Neural cell (in vitro differentiated cells): ENCODE results near the gene PCDH15.

Experiments used
- CTCF ChIP-seq: fragments of 450-650 bp; IDR thresholded peaks from 2 replicates; pipeline ENCODE4 v1.5.1; 2014; ENCODE audit warnings: antibody characterized with exemption, mild to moderate bottlenecking, moderate library complexity; ENCODE audit not compliant: poor library complexity, severe bottlenecking
- EP300 ChIP-seq: fragments of 450-650 bp; conservative IDR thresholded peaks from 2 replicates; pipeline ENCODE4 v1.6.1; 2014; ENCODE audit warnings: antibody characterized with exemption, mild to moderate bottlenecking, moderate library complexity; ENCODE audit not compliant: poor library complexity, severe bottlenecking
- EZH2 ChIP-seq: fragments of 200-600, 300-800 bp; shearing (Covaris generic), sonication (generic); IDR thresholded peaks from 2 replicates; pipeline ENCODE4 v1.6.1; 2014; ENCODE audit warnings: antibody characterized with exemption, low read length, borderline replicate concordance, mild to moderate bottlenecking; ENCODE audit not compliant: insufficient read depth, poor library complexity, severe bottlenecking
- MXI1 ChIP-seq: fragments of 450-650 bp; conservative IDR thresholded peaks from 2 replicates; pipeline ENCODE4 v1.6.1; 2014; ENCODE audit warnings: antibody characterized with exemption, mild to moderate bottlenecking; ENCODE audit not compliant: poor library complexity, severe bottlenecking
- POLR2AphosphoS5 ChIP-seq: IDR thresholded peaks from 2 replicates; pipeline ENCODE4 v1.6.1; 2012
- RAD21 ChIP-seq: fragments of 450-650 bp; conservative IDR thresholded peaks from 2 replicates; pipeline ENCODE4 v1.6.1; 2014; ENCODE audit warnings: antibody characterized with exemption, mild to moderate bottlenecking, moderate library complexity
- REST ChIP-seq: IDR thresholded peaks from 2 replicates; pipeline ENCODE4 v1.6.1; 2012; ENCODE audit warnings: borderline replicate concordance
- SMC3 ChIP-seq: fragments of 450-650 bp; conservative IDR thresholded peaks from 2 replicates; pipeline ENCODE4 v1.6.1; 2014; ENCODE audit warnings: antibody characterized with exemption, mild to moderate bottlenecking, moderate library complexity; ENCODE audit not compliant: poor library complexity
- TAF1 ChIP-seq: IDR thresholded peaks from 2 replicates; pipeline ENCODE4 v1.6.1; 2012; ENCODE audit warnings: low read depth

DNA sequence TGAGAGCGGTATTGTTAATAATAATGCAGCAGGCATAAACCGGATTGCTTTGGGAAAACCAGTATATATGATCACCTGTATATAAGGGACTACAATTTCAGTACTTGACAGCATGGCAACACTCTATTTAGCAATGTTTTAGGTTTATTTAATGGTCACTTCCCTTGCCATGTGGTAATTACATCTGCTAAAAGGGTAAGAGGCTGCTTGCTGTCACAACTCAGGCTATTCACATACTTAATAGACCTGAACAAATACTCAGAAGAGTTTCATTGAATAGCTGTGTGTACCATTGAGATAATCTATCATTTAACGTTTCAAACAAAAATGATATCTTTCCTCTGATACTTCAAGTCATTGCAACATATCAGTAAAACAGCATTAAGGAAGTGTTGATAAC lies 90.1 kb downstream of the PCDH15 start:
- TF ChIP-seq EZH2 (no peak), CTCF (no peak), TAF1 (no peak), SMC3 (no peak), POLR2AphosphoS5 (peak; percentile 62), EP300 (peak; percentile 49), RAD21 (no peak), REST (no peak), MXI1 (no peak)
